ENCODE measurements around the gene HOXB1.

DNA sequence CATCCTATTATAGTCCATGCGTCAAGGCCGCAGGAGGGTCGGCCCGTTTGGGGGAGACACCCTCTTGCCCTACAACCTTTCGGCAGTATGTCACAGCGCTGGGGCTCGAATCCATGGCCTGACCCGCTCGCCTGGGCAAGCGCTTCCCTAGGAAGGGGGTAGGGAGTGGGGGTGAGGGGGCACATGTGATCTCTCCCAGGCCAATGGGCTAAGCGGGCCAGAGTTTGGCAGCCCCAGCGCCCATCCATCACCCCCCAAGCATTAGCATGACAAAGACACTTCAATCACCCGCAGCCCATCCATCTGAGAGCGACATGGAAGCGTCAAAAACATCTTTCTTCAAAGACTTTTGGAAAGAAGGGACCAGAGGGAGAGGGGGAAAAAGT, at the start of gene HOXB1:
- TF ChIP-seq POLR2A (IDR thresholded peaks at IDR 0.05; ENCODE audit: low read depth, low read length) = no peak
- no peak for TF ChIP-seq TAF1 (IDR thresholded peaks at IDR 0.05; ENCODE audit: borderline replicate concordance, low read depth, low read length)
- no peak for TF ChIP-seq POLR2AphosphoS5 (IDR thresholded peaks at IDR 0.05; ENCODE audit: low read depth, low read length)

All from GM12892 (cell line).